CD4-positive, alpha-beta T cell treated with Interleukin-6 for 4 hours (primary cell): ENCODE measurements around the gene ITPA.
"Not testable (repeated sequence)": the region's sequence is repeated elsewhere in the genome, so short reads cannot be mapped to it uniquely, and the experiment has no call there.

Source experiments
- DNase-seq: peaks from one replicate; pipeline ENCODE4 v3.0.0-alpha.2; 2020; ENCODE audit warnings: mixed read lengths

Gene ITPA

GRCh38 chr20:3202965-3203314, 6.4 kb upstream of the ITPA start:
- DNase-seq, result no peak

- DNase-seq, result peak; percentile 35
These were observed 5.8 kb upstream of the ITPA start for GRCh38 chr20:3203315-3204123.

DNA sequence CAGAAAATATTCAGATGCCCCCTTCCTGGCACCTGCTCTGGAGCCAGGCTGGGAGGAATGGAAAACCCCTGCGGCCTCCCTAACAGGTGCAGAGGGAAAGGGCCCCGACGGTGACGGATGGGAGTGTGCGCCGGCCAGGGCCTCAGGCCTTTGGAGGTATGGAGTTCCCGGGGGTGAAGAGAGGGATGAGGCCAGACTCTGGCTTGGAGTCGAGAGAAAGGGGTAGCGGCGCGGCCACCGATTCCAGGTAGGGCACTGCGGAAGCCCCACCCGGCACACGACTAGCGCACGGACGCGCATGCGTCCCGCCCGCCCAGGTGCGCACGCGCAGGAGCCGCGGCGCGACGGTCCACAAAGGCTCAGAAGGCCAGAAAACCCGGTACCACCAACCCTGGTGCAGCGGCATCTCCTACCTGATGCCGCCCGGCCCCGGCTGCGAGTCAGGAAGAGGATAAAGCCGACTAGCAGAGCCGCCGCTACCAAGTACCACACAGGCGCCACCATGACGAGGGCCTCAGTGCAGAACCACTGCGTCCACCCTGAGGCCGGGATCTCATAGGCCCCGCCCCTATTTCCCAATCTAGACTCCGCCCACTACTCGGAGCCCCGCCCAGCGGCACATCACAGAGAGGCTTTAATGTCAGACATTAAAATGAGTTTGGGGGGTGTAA, 5.0 kb upstream of the ITPA start, which contains the start of gene DDRGK1:
DDRGK1 (minus strand) TSS at position 559 of the 671 bp plus-strand sequence; CDS start at position 504, 55 bp downstream.
- peak; percentile 92 for DNase-seq

- DNase-seq, result no peak
These were observed 477 bp upstream of the ITPA start for GRCh38 chr20:3208786-3209256.

GRCh38 chr20:3209946-3210317, 634 bp downstream of the ITPA start:
- DNase-seq, result no peak

- no peak for DNase-seq
These were observed 1.0 kb downstream of the ITPA start for GRCh38 chr20:3210346-3210745.

- no peak for DNase-seq
These were observed 3.9 kb downstream of the ITPA start for GRCh38 chr20:3213226-3213625.

DNA sequence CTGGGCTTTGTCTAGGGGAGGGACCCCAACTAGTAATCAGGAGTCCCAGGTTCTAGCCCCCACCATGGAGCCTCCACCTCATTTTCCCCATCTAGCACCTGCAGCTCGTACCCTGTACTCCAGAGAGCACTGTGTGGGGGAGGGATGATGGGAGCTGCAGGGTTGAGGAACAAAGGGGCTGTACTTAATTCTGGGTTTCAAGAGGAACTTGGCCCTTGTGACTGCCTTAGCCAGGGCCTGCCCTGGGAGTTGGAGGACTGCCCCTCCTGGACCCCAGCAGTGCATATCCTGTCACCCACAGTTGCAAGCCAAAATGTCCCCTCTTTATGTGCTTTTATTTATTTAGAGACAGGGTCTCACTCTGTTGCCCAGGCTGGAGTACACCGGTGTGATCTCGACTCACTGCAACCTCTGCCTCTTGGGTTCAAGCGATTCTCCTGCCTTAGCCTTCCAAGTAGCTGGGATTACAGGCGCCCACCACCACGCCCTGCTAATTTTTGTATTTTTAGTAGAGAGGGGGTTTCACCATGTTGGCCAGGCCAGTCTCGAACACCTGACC, 6.1 kb downstream of the ITPA start:
- DNase-seq, result not testable (repeated sequence)

DNA sequence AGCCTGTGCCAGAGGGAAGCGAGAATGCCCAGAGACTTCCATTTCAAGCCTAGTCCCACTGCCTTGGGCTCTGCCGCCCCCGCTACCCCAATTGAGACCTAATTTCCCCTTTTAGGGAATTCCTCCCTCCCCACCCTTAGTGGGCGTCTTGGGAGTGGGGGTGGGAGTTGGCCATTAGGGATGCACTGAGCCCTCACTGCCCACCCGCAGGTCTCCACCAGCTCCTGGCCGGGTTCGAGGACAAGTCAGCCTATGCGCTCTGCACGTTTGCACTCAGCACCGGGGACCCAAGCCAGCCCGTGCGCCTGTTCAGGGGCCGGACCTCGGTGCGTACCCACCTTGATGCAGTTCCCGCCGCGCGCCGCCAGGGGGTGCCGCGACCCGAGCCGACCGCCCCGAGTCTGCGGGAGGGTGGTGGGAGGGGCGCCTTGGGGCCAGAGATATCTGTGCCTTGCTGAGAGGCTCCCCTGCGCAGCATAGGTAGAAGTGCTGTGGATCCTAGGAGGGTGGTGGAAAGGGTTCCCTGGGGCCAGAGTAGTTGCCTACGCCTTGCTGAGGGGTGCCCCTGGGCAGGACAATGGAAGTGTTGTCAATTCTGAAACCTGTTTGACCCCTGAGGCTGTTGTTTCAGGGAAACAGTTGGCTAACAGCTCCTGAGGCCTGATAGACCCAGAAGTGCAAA, 9.2 kb downstream of the ITPA start:
- DNase-seq, result peak; percentile 75

- DNase-seq, result no peak
These were observed 12.3 kb downstream of the ITPA start for GRCh38 chr20:3221398-3222226.

- peak; percentile 65 for DNase-seq
These were observed 13.6 kb downstream of the ITPA start for GRCh38 chr20:3222635-3223600.

DNA sequence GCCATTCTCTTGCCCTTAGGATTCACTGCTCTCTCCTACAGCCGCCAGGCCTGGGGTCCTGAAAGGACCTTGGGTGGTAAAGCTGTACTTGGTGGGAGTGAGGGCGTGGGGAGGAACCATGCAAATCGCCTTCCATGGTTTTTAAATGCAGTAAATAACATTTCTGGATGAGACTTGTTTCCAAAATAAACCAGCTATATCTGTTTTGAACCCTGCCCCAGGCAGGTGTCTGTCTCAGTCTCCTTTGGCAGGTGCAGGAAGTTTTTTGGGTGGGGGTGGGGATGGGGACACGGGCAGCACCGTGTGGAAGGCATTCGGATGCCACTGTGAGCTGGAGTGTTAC, 14.3 kb downstream of the ITPA start:
- DNase-seq, result no peak

DNA sequence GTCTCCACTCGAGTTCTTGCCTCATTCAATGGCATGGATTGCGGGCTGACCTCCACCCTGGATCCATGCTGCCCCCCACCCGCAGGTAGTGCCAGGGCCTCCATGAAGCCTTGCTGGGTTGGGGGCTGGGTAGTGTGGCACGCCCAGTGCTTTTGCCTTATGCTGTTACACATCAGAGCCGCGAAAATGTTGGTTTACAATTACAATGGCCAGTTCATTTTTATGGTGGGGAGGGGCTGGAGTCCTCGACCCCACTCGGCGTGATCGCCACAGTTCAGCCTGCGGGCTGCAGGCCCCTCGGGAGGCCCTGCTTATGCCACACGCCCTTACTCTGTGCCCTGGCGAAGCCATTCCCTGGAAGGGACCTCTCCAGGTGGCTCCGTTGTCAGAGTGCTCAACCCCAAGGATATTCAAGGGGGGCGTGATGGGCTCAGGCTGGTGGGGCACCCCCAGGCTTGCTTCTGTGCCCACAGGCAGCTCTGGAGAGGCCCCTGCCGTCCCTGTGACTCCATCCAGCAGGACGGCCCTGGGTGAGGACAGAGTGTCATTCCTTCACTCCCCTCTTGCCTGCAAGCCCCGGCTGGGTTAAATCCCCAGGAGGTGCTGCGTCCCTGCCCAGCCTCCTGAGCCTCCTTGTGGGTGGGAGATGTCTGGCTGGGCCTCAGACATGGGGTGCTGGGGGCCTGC, 14.8 kb downstream of the ITPA start:
- DNase-seq, result no peak

DNA sequence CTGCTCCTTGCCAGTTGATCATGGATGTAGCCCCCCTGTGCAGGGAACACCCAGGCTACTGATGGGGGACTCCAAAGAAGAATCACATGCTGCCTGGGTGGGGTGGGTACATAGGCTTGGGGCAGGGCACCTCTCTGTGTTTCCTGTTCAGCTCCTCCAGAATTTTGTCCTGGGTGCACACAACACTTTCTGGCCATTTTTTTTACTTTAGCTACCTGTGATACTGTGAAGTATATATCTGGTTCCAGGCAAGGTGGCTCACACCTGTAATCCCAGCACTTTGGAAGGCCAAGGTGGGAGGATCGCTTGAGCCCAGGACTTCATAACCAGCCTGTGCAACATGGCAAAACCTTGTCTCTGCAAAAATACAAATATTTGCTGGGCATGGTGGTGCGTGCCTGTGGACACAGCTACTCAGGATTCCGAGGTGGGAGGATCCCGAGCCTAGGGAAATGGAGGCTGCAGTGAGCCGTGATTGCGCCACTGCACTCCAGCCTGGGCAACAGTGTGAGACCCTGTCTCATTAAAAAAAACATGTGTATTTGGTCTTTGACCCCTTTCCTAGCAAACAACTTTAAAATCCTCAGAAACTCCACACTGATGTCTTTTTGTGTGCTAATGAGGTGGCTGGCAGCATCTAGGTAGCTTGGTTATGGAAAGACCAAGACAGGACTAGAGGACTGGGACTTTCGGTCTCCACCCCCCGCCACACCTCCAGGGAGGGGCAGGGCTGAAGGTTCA, 15.6 kb downstream of the ITPA start:
- DNase-seq, result no peak

DNA sequence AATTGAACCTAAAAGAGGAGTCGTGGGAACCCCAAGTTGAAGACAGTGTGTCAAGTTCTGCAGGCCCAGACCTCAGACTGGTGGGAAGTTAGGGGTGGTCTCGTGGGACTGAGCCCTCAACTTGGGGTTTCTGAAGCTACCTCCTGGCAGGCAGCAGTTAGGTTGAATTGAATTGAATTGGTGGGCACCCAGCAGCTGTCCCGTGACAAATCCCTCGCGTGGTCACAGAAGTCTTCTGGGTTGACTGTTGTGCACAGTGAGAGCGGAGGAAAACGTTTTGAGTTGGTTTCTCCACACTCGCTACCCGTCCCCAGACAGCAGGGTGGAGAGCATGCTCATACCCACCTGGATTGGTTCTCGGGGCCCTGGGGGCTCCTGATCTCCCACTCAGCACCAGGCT, 16.8 kb downstream of the ITPA start:
- DNase-seq, result no peak

GRCh38 chr20:3226864-3227263, 17.6 kb downstream of the ITPA start:
- DNase-seq, result no peak

- no peak for DNase-seq
These were observed 18.2 kb downstream of the ITPA start for GRCh38 chr20:3227506-3227905.

GRCh38 chr20:3227936-3228749, 18.8 kb downstream of the ITPA start:
- no peak for DNase-seq

GRCh38 chr20:3228750-3229032, 19.4 kb downstream of the ITPA start:
- no peak for DNase-seq
